GM19455 (cell line): ENCODE results near the gene ZNF74.
"Not testable (repeated sequence)": the region's sequence is repeated elsewhere in the genome, so short reads cannot be mapped to it uniquely, and the experiment has no call there.

Experiments
- ATAC-seq: cut with Tn5 transposase; IDR thresholded peaks from one replicate; pipeline ENCODE4 v1.9.1; 2021; ENCODE audit not compliant: unreplicated experiment

Gene ZNF74

GRCh38 chr22:20399866-20400605, 6.1 kb downstream of the ZNF74 start:
- no peak for ATAC-seq

- ATAC-seq, result no peak
These were observed 6.8 kb downstream of the ZNF74 start for GRCh38 chr22:20400606-20401375.

- no peak for ATAC-seq
These were observed 7.5 kb downstream of the ZNF74 start for GRCh38 chr22:20401376-20402014.

- no peak for ATAC-seq
These were observed 9.2 kb downstream of the ZNF74 start for GRCh38 chr22:20402960-20403778.

GRCh38 chr22:20403779-20404140, 9.8 kb downstream of the ZNF74 start:
- ATAC-seq, result no peak

- ATAC-seq, result no peak
These were observed 10.9 kb downstream of the ZNF74 start for GRCh38 chr22:20404881-20405280.

GRCh38 chr22:20405291-20405930, 11.5 kb downstream of the ZNF74 start:
- ATAC-seq, result no peak

- ATAC-seq, result no peak
These were observed 12.2 kb downstream of the ZNF74 start for GRCh38 chr22:20405931-20406685.

- ATAC-seq, result no peak
These were observed 12.9 kb downstream of the ZNF74 start for GRCh38 chr22:20406686-20407408.

- no peak for ATAC-seq
These were observed 13.9 kb downstream of the ZNF74 start for GRCh38 chr22:20407829-20408228.

- ATAC-seq, result no peak
These were observed 14.9 kb downstream of the ZNF74 start for GRCh38 chr22:20408891-20409290.

GRCh38 chr22:20409385-20409784, 15.4 kb downstream of the ZNF74 start:
- ATAC-seq, result not testable (repeated sequence)

- ATAC-seq, result no peak
These were observed 18.7 kb downstream of the ZNF74 start for GRCh38 chr22:20412474-20413216.

- ATAC-seq, result no peak
These were observed 19.5 kb downstream of the ZNF74 start for GRCh38 chr22:20413217-20414058.

GRCh38 chr22:20414059-20414440, 20.1 kb downstream of the ZNF74 start:
- ATAC-seq, result no peak

- no peak for ATAC-seq
These were observed 20.5 kb downstream of the ZNF74 start for GRCh38 chr22:20414450-20414849.

- not testable (repeated sequence) for ATAC-seq
These were observed 21.3 kb downstream of the ZNF74 start for GRCh38 chr22:20415241-20415640.

GRCh38 chr22:20415699-20416098, 21.7 kb downstream of the ZNF74 start:
- ATAC-seq, result not testable (repeated sequence)
